DOHH2 (cell line): Measurements from ENCODE around the gene PGAM2.
A peak's percentile ranks its signal among the peaks of the same experiment; 100 is the strongest.

Experiments used
- H3F3A ChIP-seq: fragments of 200-600 bp; sonication (generic), shearing (Covaris generic); 2 replicates; pipeline ENCODE4 v1.6.0; 2016; ENCODE audit warnings: antibody characterized with exemption, mild to moderate bottlenecking; ENCODE audit not compliant: control insufficient read depth, insufficient read depth
- H3K27ac ChIP-seq: fragments of 200-600 bp; sonication (generic); 2 replicates; pipeline ENCODE4 v1.5.1; 2014; ENCODE audit warnings: low read depth, mild to moderate bottlenecking, low read length, moderate library complexity
- H3K27me3 ChIP-seq: fragments of 200-600 bp; sonication (generic); 2 replicates; pipeline ENCODE4 v1.6.1; 2014; ENCODE audit warnings: mild to moderate bottlenecking, low read length, mixed read lengths; ENCODE audit not compliant: control insufficient read depth
- H3K36me3 ChIP-seq: fragments of 200-600 bp; sonication (generic); 2 replicates; pipeline ENCODE4 v1.6.1; 2014; ENCODE audit warnings: mild to moderate bottlenecking, low read length, moderate library complexity, mixed read lengths; ENCODE audit not compliant: control insufficient read depth
- H3K4me1 ChIP-seq: fragments of 200-600 bp; sonication (generic); 2 replicates; pipeline ENCODE4 v1.6.1; 2014; ENCODE audit warnings: mild to moderate bottlenecking, low read length, mixed read lengths; ENCODE audit not compliant: control insufficient read depth
- H3K4me2 ChIP-seq: fragments of 200-600 bp; sonication (generic); 2 replicates; pipeline ENCODE4 v1.6.0; 2014; ENCODE audit warnings: mild to moderate bottlenecking, low read length, moderate library complexity
- H3K4me3 ChIP-seq: fragments of 200-600 bp; sonication (generic); 2 replicates; pipeline ENCODE4 v1.5.1; 2014; ENCODE audit warnings: mild to moderate bottlenecking, low read length, mixed read lengths
- H3K79me2 ChIP-seq: fragments of 200-600 bp; sonication (generic); 2 replicates; pipeline ENCODE4 v1.6.1; 2014; ENCODE audit warnings: mild to moderate bottlenecking, low read length, mixed read lengths; ENCODE audit not compliant: control insufficient read depth
- H3K9me2 ChIP-seq: fragments of 200-600 bp; sonication (generic); replicated peaks from 2 replicates; pipeline ENCODE4 v1.6.1; 2014; ENCODE audit warnings: mild to moderate bottlenecking, low read length, mixed read lengths; ENCODE audit not compliant: control insufficient read depth
- H3K9me3 ChIP-seq: fragments of 200-600 bp; sonication (generic); 2 replicates; pipeline ENCODE4 v1.6.1; 2014; ENCODE audit warnings: antibody characterized with exemption, low read length, mixed read lengths; ENCODE audit not compliant: control insufficient read depth, insufficient read depth
- H4K20me1 ChIP-seq: fragments of 200-600 bp; sonication (generic); 2 replicates; pipeline ENCODE4 v1.6.0; 2014; ENCODE audit warnings: low read depth, mild to moderate bottlenecking, antibody characterized with exemption, low read length, moderate library complexity; ENCODE audit not compliant: control insufficient read depth, insufficient read depth
- EZH2phosphoT487 ChIP-seq: fragments of 200-600 bp; sonication (generic); IDR thresholded peaks from 2 replicates; pipeline ENCODE4 v1.6.1; 2017; ENCODE audit warnings: borderline replicate concordance, mild to moderate bottlenecking, antibody characterized with exemption, low read length, moderate library complexity, mixed read lengths
- TF ChIP-seq, protein P1 (sequence below): fragments of 200-600 bp; sonication (generic); IDR thresholded peaks from one replicate; pipeline ENCODE4 v1.5.1; 2014; ENCODE audit warnings: antibody characterized with exemption, mild to moderate bottlenecking, low read depth, low read length; ENCODE audit not compliant: poor library complexity, severe bottlenecking

PGAM2 gene

GRCh38 chr7:44082541-44083207 is 17.3 kb upstream of the PGAM2 start:
- H3K9me3 ChIP-seq, result no peaks in the 10 kb centered on the region
- no peaks in the 10 kb centered on the region for H4K20me1 ChIP-seq
- peak overlapping the region; percentile 91 for H3K4me2 ChIP-seq
- no peaks in the 10 kb centered on the region for H3K27me3 ChIP-seq
- TF ChIP-seq, protein P1, sequence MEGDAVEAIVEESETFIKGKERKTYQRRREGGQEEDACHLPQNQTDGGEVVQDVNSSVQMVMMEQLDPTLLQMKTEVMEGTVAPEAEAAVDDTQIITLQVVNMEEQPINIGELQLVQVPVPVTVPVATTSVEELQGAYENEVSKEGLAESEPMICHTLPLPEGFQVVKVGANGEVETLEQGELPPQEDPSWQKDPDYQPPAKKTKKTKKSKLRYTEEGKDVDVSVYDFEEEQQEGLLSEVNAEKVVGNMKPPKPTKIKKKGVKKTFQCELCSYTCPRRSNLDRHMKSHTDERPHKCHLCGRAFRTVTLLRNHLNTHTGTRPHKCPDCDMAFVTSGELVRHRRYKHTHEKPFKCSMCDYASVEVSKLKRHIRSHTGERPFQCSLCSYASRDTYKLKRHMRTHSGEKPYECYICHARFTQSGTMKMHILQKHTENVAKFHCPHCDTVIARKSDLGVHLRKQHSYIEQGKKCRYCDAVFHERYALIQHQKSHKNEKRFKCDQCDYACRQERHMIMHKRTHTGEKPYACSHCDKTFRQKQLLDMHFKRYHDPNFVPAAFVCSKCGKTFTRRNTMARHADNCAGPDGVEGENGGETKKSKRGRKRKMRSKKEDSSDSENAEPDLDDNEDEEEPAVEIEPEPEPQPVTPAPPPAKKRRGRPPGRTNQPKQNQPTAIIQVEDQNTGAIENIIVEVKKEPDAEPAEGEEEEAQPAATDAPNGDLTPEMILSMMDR, result no peak
- TF ChIP-seq EZH2phosphoT487, result no peak
- H3K4me3 ChIP-seq, result peak overlapping the region; percentile 84
- H3K79me2 ChIP-seq, result peaks cover 26% of the 10 kb centered on the region
- peaks cover 41% of the 10 kb centered on the region for H3K36me3 ChIP-seq
- H3K27ac ChIP-seq, result 0 out of 2 replicates have a peak overlapping the region, but pooled peaks have one; percentile 30
- H3F3A ChIP-seq, result peaks cover 6% of the 10 kb centered on the region; the same call in 1 of the 2 replicates
- no peaks in the 10 kb centered on the region for H3K9me2 ChIP-seq
- H3K4me1 ChIP-seq, result peaks cover 37% of the 10 kb centered on the region

- Histone ChIP-seq H3K4me3 (peak overlapping the region; percentile 99), H3K79me2 (peaks cover 26% of the 10 kb centered on the region), H3K27ac (peak overlapping the region; percentile 90), H3K9me3 (no peaks in the 10 kb centered on the region), H3K4me2 (peak overlapping the region; percentile 97), H3F3A (peaks cover 6% of the 10 kb centered on the region; the same call in 1 of the 2 replicates), H4K20me1 (no peaks in the 10 kb centered on the region), H3K36me3 (peaks cover 55% of the 10 kb centered on the region), H3K27me3 (no peaks in the 10 kb centered on the region), H3K4me1 (peaks cover 37% of the 10 kb centered on the region), H3K9me2 (no peaks in the 10 kb centered on the region)
- TF ChIP-seq, protein P1, result peak; percentile 29
- TF ChIP-seq EZH2phosphoT487, result no peak
These were observed 15.9 kb upstream of the PGAM2 start for GRCh38 chr7:44081266-44081748.

- H3K36me3 ChIP-seq, result peaks cover 60% of the 10 kb centered on the region
- peak overlapping the region; percentile 99 for H3K4me3 ChIP-seq
These were observed 15.4 kb upstream of the PGAM2 start for GRCh38 chr7:44080686-44081265.

More at GRCh38 chr7:44080686-44081265, 15.4 kb upstream of the PGAM2 start:
- TF ChIP-seq, protein P1, result no peak
- no peak for TF ChIP-seq EZH2phosphoT487
- peaks cover 6% of the 10 kb centered on the region; the same call in 1 of the 2 replicates for H3F3A ChIP-seq
- no peaks in the 10 kb centered on the region for H3K27me3 ChIP-seq
- peaks cover 37% of the 10 kb centered on the region for H3K4me1 ChIP-seq
- H4K20me1 ChIP-seq, result no peaks in the 10 kb centered on the region
- peak overlapping the region; percentile 90 for H3K27ac ChIP-seq
- peaks cover 26% of the 10 kb centered on the region for H3K79me2 ChIP-seq
- H3K4me2 ChIP-seq, result peak overlapping the region; percentile 97
- no peaks in the 10 kb centered on the region for H3K9me3 ChIP-seq
- H3K9me2 ChIP-seq, result no peaks in the 10 kb centered on the region
